GM19324 (cell line): ENCODE measurements around the gene PHF14.
"Not testable (repeated sequence)": the region's sequence is repeated elsewhere in the genome, so short reads cannot be mapped to it uniquely, and the experiment has no call there.

Source experiments
- ATAC-seq: cut with Tn5 transposase; IDR thresholded peaks from one replicate; pipeline ENCODE4 v1.9.1; 2021; ENCODE audit warnings: mild to moderate bottlenecking, moderate library complexity; ENCODE audit not compliant: unreplicated experiment, low FRiP score

PHF14 gene

GRCh38 chr7:10977113-10977512, 3.4 kb downstream of the PHF14 start:
- no peak for ATAC-seq

GRCh38 chr7:10981317-10981716, 7.6 kb downstream of the PHF14 start:
- no peak for ATAC-seq

- ATAC-seq: not testable (repeated sequence)
Measured at GRCh38 chr7:10990748-10991147, 17.1 kb downstream of the PHF14 start.

GRCh38 chr7:10995482-10996166, 22.0 kb downstream of the PHF14 start:
- ATAC-seq: not testable (repeated sequence)

- ATAC-seq: no peak
Measured at GRCh38 chr7:10998996-10999757, 25.5 kb downstream of the PHF14 start.

- no peak for ATAC-seq
Measured at GRCh38 chr7:11005202-11005601, 31.5 kb downstream of the PHF14 start.

GRCh38 chr7:11006291-11006690, 32.6 kb downstream of the PHF14 start:
- no peak for ATAC-seq

- no peak for ATAC-seq
Measured at GRCh38 chr7:11009631-11010030, 36.0 kb downstream of the PHF14 start.

- ATAC-seq: no peak
Measured at GRCh38 chr7:11021468-11021867, 47.8 kb downstream of the PHF14 start.

GRCh38 chr7:11026452-11027359, 53.0 kb downstream of the PHF14 start:
- ATAC-seq: no peak

- no peak for ATAC-seq
Measured at GRCh38 chr7:11035661-11036060, 62.0 kb downstream of the PHF14 start.

GRCh38 chr7:11039974-11040373, 66.3 kb downstream of the PHF14 start:
- no peak for ATAC-seq

GRCh38 chr7:11054033-11054432, 80.4 kb downstream of the PHF14 start:
- ATAC-seq: no peak

- no peak for ATAC-seq
Measured at GRCh38 chr7:11060893-11061292, 87.2 kb downstream of the PHF14 start.

GRCh38 chr7:11062110-11062509, 88.4 kb downstream of the PHF14 start:
- no peak for ATAC-seq

- ATAC-seq: no peak
Measured at GRCh38 chr7:11069591-11069990, 95.9 kb downstream of the PHF14 start.

- no peak for ATAC-seq
Measured at GRCh38 chr7:11077816-11078215, 104.1 kb downstream of the PHF14 start.

GRCh38 chr7:11078247-11078834, 104.7 kb downstream of the PHF14 start:
- ATAC-seq: no peak

GRCh38 chr7:11079907-11080306, 106.2 kb downstream of the PHF14 start:
- ATAC-seq: no peak

- ATAC-seq: no peak
Measured at GRCh38 chr7:11082121-11082520, 108.4 kb downstream of the PHF14 start.
